DMS114 treated with DMSO at 0.1 percent for 48 hours (cell line): Measurements from ENCODE around the gene BRF1.

Source experiments
- DNase-seq: peaks from one replicate; lab custom pipeline; 2025; ENCODE audit not compliant: unreplicated experiment; lab: John Stamatoyannopoulos, UW

BRF1 gene

GRCh38 chr14:105178868-105179140 lies 122.0 kb downstream of the BRF1 start:
- DNase-seq: no peak

- no peak for DNase-seq
Observed at GRCh38 chr14:105178069-105178867, 122.5 kb downstream of the BRF1 start.

- DNase-seq: no peak
Observed at GRCh38 chr14:105177082-105177481, 123.7 kb downstream of the BRF1 start.

- DNase-seq: no peak
Observed at GRCh38 chr14:105176513-105176912, 124.3 kb downstream of the BRF1 start.

- no peak for DNase-seq
Observed at GRCh38 chr14:105173901-105174894, 126.6 kb downstream of the BRF1 start.

GRCh38 chr14:105173145-105173544 lies 127.7 kb downstream of the BRF1 start:
- DNase-seq: no peak

- no peak for DNase-seq
Observed at GRCh38 chr14:105172476-105172875, 128.3 kb downstream of the BRF1 start.

GRCh38 chr14:105171004-105171673 lies 129.7 kb downstream of the BRF1 start:
- no peak for DNase-seq

GRCh38 chr14:105169776-105170655 lies 130.8 kb downstream of the BRF1 start:
- no peak for DNase-seq

GRCh38 chr14:105168979-105169507 lies 131.8 kb downstream of the BRF1 start:
- DNase-seq: peak; percentile 3

- DNase-seq: no peak
Observed at GRCh38 chr14:105168496-105168978, 132.3 kb downstream of the BRF1 start, which contains the start of gene JAG2. Gene JAG2, minus strand, starts transcription at chr14:105168776. Its CDS starts 356 bp downstream, at chr14:105168420.

GRCh38 chr14:105168093-105168420 lies 132.7 kb downstream of the BRF1 start:
- DNase-seq: no peak

GRCh38 chr14:105167303-105168092 lies 133.3 kb downstream of the BRF1 start:
- no peak for DNase-seq

GRCh38 chr14:105166571-105167302 lies 134.1 kb downstream of the BRF1 start:
- DNase-seq: no peak

GRCh38 chr14:105165761-105166485 lies 134.9 kb downstream of the BRF1 start:
- DNase-seq: no peak

- no peak for DNase-seq
Observed at GRCh38 chr14:105165134-105165704, 135.6 kb downstream of the BRF1 start.

- no peak for DNase-seq
Observed at GRCh38 chr14:105163040-105163742, 137.6 kb downstream of the BRF1 start.
